Iris pigment epithelial cell (primary cell): ENCODE data around the gene SH3BP4.

Experiments used
- DNase-seq: peaks from one replicate; pipeline ENCODE4 v3.0.0-alpha.2; 2011; ENCODE audit warnings: low read depth

Gene SH3BP4

GRCh38 chr2:234998404-234999211 is 46.8 kb downstream of the SH3BP4 start:
- DNase-seq: peak; percentile 43

DNA sequence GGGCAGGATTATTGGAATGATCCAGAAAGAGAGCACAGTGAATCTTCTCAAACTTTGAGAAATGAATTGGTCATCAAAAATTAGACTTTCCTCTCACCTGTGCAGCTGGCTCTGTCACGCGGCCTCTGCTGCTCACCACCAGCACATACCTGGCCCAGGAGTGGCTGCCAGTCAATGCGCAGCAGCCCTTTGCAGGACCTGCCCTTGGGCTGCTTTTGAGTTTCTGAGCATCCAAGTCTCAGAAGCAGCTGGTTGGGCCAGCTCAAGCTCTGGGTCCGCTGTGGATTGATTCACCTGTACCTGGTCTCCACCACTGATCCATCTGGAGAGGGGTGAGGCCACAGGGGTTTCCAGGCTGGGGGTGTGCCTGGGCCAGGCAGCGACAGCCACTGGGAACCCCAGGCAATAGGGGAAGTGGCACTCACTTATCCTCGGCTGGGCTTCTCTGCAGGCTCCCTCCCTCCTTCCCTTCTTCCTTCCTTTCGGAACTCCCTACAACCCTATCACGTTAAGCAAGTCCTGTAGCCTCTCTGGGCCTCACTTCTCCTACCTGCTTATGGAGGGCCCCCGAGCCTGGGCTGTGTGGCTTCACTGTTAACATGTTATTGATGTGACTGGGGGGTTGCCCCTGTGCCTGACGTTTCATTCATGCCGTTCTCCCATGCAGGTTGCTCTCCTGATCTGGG is 48.1 kb downstream of the SH3BP4 start:
- no peak for DNase-seq

DNA sequence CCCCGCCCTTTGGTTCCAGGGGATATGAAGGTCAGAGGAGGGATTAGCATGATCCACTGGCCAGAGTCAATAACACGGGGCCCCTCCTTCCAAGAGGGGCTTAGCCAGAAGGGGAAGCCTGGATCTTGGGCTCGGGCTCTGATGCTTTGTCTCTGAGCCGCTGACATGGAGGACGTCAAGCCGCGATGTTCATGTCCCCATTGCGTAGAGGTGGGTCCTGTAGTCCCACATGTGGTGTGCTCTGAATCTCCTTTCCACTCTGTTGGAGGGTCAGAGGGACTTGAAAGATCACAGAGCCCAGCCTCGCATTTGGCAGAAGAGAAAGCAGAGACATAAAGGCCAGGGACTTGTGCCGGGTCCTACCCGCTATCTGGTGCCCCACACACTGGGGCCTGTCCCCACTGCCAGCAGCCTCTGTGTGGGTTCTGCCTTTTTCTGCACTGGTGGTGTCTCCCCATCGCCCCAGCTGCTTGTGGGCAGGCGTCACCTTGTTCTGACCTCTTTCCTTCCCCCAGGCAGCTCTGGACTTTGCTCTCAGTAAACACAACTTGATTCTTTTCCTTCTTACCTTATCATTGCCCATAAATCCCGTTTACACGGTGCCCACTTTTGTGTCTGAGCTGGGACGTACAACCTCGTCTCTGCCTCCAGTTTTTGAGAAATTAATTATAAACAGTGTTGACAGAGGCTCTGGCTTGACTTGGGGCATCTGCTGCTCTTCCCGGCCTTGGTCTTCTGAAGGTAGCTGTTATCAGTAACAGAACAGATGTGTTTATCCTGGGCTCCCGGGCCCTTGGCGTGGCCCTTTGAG is 48.8 kb downstream of the SH3BP4 start:
- no peak for DNase-seq

- DNase-seq: no peak
Measured at GRCh38 chr2:235001237-235002133, 49.7 kb downstream of the SH3BP4 start.

DNA sequence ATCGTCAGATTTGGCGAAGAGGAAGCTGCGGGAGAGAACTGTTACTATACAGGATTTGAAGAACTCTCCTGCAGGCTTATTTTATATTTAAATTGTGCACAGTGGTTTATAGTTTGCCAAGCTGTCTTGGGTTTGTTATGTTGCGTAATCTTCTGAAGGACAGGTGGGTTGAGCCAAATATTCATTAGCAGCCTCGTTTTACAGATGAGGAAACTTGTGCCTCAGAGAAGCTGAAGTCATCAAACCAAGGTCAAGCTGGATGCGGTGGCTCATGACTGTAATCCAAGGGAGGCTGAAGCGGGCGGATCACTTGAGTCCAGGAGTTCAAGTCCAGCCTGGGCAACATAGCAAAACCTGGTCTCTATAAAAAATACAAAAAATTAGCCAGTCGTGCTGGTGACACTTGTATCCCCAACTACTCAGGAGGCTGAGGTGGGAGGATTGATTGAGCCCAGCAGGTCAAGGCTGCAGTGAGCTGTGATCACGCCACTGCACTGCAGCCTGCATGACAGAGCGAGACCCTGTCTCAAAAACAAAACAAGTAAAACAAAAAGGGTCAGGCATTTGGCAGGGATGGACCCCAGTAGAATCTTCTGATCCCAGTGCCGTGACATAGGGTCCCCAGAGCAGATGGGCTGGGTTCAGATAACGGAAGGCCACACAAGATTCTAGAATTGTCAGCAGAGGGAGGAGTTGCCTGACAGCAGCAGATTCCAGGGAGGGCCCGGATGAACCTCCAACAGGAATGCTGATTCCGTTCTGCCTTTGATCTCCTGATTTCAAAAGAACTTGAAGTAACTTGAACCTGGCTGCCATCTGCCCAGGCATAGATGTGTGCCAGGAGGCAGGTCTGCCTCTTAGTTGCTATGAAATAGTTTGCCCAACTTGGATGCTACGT is 50.6 kb downstream of the SH3BP4 start:
- peak; percentile 89 for DNase-seq

DNA sequence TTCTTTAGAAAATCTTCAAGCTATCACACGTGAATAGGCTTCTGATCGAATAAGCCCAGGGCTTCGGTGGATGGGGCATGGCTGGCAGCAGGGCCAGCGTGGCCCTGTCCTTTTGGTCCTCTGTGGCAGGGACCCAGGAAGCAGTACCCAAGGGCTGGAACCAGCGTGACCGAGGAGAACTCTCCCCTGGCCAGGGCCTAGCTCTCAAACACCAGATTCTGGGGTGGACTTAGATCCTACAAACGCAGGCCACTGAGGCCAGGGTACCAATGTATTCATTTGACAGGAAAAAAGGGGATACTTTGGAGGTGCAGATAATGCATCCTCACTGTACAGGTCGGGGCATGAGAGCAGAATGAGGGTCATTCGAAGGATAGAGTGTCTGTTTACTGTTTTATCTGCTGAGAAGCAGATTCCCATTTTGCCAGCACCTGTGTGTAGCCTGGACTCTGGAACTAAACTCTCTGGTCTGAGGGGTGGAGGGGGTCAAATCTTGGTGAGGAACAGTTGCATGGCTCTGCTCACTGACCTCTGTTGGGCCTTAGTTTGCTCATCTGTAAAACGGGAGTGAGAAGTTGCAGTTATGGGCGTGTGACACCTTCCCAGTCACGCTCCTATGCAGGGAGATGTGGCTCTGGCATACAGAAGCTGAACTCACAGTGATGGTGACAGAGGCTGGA is 51.4 kb downstream of the SH3BP4 start:
- DNase-seq: no peak

DNA sequence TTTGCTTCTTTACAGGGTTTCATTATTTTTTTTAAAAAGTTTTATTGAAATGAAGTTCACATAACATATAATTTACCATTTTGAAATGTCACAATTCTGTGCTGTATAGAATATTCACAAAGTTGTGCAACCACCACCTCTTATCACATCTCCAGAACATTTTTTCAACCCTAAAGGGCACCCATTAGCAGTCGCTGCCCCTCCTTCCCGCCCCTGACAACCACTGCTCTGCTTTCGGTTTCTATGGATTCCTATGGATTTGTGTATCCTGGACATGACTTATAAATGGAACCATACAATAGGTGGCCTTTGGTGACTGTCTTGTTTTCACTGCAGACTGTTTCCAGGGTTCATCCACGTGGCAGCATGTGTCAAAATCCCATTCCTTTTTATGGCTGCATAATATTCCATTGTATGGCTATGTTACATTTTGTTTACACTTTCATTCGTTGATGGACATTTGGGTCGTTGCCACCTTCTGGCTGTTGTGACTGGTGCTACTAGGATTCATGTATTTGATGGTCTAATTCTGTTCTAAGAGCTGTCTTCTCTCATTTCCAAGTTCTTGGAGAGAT is 52.6 kb downstream of the SH3BP4 start:
- DNase-seq: no peak

DNA sequence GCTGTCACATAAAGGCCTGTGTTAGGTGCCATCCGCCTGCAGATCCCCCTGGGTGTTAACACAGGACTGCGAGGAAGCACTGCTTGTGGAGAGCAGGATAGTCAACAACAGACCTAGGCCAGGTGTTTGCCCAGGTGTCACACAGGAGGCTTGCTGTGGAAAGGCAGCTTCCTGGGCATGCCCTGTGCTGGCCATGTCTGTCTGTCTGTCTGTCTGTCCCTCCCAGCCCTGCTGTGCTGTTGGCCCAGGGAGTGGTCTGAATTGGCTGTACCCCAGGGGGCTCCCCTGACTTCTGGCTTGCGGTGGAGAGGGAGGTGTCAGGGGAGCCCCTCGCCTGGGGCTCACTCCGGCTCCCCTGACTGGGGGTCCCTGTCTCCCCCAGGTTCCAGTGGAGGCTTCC is 53.2 kb downstream of the SH3BP4 start:
- DNase-seq: no peak

DNA sequence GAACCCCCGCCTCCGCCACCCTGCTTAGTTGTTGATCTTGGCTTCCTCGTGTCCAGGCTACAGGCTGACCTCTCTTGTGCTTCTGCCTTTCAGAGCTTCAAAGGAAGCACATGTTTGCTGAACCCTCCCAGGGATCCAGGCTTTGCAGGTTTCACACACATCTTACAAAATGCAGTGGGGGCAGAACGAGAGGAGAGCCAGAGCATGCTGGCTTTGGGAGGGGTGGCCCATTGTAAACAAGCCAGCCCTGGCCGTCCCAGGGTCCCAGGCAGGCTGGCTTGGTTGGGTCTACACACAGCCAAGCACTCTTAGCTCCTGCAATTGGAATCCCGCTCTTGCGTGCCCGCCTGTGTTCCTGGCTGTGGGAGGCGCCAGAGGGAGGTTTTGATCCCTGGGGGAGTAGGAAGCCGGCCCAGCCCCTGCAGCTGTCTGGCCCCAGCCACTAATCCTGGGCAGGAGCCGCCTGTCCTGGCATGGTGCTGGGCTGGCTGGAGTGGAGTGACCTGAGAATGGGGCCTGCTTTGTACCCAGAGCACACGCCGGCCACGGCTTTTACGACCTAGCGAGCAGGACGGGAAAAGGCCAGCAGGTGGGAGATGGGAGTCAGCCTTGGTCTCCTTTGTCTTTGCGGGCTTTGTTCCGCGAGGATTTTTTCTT is 53.9 kb downstream of the SH3BP4 start:
- no peak for DNase-seq

DNA sequence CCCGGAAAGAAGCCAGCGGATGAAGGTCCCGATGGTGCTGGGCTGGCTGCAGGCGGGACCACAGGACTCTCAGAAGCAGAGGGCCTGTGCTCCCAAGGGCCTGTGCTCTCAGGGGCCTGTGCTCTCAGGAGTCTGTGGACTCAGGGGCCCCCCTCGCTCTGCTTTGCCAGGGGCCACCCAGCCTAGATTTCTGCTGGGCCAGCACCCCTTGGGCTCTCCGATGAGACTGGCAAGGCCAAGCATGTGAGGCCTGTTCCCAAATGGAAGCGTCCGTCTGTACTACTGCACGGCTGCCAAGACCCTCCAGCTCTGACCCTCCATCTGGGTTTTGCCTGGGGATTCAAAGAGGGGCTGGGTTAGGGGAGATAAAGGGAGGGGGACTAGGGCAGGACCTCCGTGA is 54.6 kb downstream of the SH3BP4 start:
- no peak for DNase-seq

DNA sequence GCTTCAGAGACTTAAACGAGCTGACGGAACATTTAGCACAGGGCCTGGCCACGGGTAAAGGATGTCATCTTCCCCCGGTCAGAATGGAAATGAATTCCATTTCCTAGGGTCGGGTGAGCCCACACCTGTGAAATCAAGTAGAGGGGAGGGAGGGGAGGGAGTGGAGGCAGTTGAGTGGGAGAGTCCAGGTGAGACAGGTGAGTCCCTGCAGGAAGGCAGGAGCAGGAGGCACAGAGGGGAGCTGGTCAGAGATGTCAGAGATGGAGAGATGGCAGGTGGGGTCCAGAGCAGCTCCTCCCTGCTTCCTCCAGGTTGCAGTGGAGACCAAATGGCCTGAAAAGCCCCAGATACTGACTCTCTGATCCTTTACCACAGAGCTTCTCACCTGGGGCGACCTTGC is 55.2 kb downstream of the SH3BP4 start:
- no peak for DNase-seq

DNA sequence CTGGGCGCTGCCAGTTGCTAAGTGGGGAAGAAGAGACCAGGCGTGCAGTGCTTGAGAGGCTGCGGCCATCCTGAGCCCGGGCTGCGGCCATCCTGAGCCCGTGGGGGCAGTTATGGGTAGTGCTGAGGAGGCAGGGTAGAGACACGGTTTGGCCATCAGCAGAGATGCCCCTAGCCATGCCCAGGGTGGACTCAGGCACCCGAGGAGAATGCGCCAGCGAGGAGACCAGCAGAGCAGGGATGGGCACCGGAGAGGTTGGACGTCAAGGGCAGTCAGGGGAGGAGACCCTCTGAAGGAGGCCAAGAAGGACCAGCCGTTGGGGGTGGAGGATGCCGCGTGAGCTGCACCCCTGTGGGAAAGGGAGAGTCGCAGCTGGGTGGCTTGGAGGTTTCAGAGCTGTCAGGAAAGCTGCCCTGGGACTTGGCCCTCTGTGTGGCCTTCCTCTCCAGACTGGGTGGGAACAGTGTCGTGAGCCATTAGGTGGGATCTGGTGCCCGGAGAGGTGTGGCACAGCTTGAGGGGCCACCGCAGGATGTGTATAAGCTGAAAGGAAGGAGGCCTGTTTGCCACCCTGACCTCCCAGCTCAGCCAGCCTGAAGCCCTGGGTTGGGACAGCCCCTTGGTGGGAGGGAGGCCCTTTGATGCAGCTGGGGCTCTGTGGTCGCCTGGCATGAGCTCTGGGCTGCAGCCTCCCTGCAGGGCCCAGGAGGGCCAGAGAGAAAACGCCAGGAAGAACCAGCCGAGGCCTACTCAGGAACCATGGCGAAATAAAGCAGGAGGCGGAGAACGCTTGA is 56.0 kb downstream of the SH3BP4 start:
- no peak for DNase-seq

- no peak for DNase-seq
Measured at GRCh38 chr2:235008584-235009044, 56.8 kb downstream of the SH3BP4 start.

- no peak for DNase-seq
Measured at GRCh38 chr2:235009081-235009480, 57.3 kb downstream of the SH3BP4 start.

GRCh38 chr2:235010117-235010714 is 58.4 kb downstream of the SH3BP4 start:
- DNase-seq: no peak

DNA sequence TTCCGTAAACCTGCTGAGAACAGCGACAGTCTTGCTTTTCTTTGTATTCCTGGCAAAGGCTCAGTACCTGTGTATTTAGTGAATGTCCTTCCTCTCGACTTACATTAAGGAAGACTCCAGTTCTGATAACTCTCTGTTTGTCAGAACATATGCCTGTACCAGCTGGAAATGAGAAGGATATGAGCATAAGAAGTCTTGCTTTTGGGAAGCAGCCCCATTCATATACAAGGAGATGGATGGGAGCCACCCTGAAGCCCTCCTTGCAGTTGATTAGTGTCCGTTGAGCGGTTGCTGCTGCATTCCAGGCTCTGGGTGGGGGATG is 59.8 kb downstream of the SH3BP4 start:
- DNase-seq: no peak

DNA sequence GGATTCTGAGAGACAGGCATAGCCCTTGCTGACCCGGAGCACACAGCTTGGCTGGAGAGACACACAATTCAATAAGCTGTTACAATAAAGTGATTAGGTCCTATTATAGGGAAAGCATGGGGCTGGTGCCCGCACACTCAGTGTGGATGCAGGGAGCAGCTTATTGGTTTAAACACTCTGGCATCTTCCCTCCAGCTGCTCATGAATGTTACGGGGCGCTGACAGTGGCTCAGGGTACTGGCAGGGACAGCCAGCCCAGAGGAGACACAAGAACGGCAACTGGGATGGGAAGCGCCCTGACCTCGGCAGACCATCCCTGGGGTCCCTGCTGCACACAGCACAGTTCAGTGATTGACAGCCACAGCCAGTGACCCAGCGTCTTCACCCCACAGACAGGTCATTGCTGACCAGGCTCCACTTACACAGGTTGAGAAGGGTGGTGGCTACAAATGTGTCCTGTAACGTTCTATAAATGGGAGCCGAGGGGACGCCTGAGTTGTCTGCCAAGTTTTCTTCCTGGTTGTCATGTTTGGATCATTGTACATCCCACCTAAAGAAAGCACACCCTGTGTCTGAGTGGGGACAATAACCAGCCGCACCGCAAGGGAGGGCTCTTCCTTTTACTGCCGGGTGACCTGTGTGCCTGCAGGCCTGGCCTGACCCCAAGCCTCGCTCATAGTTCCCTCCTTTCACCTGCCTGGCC is 60.3 kb downstream of the SH3BP4 start:
- DNase-seq: no peak
